Renal cortical epithelial cell (primary cell): Measurements from ENCODE around the gene FERMT1. TPM values are rescaled to one million over a fixed set of nuclear protein-coding genes. Genes with fewer than 3 reads are reported as not detected.
"Not testable (repeated sequence)": the region's sequence is repeated elsewhere in the genome, so short reads cannot be mapped to it uniquely, and the experiment has no call there.

Experiments used
- DNase-seq: peaks from one replicate; pipeline ENCODE4 v3.0.0-alpha.2; 2011; ENCODE audit warnings: low read depth
- total RNA-seq: library from RNA; depleted of rRNA; stranded (reverse); fragments of >200 nt; gene quantifications from 2 replicates; pipeline ENCODE4 v1.2.3, GENCODE V29; 2014

The FERMT1 gene
- total RNA-seq, 1 donor from 2014 or later, result 6.6 TPM

- DNase-seq, result no peak
Observed at GRCh38 chr20:6040958-6041807, 81.6 kb downstream of the FERMT1 start.

DNA sequence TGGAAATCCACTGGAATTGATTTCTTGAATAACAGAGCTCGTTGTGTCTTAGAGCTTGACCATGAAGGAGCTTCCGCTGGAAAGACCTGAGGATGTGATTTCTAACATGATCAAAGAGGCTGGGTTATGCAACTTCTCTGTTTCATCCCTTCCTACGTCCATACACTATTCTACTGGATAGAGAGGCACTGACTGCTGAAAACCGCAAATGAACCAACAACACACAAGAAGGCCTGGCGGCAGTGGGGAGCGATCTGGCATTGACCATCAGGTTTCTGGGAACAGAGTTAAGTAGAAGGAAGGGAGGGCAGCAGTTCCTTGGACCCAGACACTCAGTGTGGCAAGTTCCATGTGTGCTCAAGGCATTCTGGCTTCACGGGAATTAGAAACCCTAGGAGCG is 82.3 kb downstream of the FERMT1 start:
- no peak for DNase-seq

DNA sequence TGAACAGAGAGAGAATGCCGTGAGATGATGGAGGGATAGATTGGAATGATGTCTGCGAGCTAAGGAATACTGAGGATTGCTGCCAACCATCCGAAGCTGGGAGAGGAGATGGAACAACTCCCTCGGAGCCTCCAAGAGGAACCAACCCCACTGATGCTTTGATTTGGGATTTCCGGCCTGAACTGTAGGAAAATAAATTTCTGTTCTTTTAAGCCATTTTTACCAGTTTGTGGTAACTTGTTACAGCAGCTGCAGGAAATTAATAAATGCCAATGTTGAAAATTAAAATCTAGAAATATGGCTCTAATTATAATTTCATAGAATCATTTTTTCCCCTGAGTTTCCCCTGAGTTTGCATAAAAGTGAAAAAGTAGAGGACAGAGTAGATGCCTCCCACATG is 83.1 kb downstream of the FERMT1 start:
- no peak for DNase-seq

DNA sequence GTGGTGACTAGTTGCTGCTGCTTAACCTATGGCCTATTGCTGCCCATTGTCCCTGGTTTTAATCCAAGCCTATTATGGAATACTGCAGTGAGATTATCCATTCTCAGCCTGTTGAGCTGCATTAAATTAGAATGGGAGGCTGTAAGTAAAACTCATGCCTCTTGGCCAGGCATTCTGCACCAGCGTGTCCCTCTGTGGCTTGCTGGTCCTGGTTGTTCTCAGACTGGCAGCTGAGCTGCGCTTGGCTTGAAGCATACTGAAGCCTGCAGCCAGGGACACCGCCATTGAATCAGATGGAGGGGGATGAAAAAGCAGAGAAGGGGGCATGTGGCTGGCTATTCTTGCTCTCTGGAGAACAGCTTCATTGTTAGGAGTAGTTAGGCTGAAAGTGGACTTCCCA is 84.6 kb downstream of the FERMT1 start:
- DNase-seq, result no peak

GRCh38 chr20:6037082-6037481 is 85.7 kb downstream of the FERMT1 start:
- no peak for DNase-seq

- peak; percentile 11 for DNase-seq
Observed at GRCh38 chr20:6036213-6036612, 86.6 kb downstream of the FERMT1 start.

GRCh38 chr20:6034134-6034969 is 88.5 kb downstream of the FERMT1 start:
- peak; percentile 15 for DNase-seq

GRCh38 chr20:6032907-6033306 is 89.9 kb downstream of the FERMT1 start:
- DNase-seq, result not testable (repeated sequence)

GRCh38 chr20:6030453-6031080 is 92.3 kb downstream of the FERMT1 start:
- DNase-seq, result no peak

DNA sequence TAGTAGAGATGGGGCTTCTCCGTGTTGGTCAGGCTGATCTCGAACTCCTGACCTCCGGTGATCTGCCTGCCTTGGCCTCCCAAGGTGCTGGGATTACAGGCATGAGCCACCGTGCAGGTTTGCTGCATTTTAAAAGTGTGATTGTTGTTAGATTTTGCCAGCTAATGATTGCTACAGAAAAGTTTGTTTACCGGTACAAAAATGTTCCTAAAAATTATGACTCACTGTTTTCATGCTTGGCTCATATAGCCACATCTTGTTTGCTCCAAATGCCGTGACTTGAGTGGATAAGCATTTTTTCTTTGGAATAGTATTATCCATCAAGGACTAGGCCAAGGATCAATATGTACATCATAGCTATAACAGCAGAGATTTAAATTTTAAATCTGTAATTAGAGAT is 93.3 kb downstream of the FERMT1 start:
- no peak for DNase-seq

DNA sequence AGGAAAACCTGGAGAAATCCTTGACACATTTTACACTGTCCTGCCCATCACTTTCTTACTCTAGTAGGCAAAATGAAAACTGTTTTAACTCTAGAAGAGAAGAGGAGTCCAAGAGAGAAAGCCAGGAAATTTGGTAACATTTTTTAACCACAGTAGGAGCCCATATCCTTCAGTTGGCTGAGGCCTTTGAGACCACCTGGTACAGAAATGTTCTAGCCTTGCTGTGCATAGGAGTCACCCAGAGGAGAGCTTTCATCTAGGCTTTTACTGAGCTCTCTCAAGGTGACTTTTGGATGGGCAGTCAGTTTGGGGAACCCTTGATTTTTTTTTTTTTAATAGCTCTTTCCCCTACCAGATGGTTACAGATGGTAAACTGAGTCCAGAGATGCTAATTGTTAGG is 94.0 kb downstream of the FERMT1 start:
- no peak for DNase-seq

DNA sequence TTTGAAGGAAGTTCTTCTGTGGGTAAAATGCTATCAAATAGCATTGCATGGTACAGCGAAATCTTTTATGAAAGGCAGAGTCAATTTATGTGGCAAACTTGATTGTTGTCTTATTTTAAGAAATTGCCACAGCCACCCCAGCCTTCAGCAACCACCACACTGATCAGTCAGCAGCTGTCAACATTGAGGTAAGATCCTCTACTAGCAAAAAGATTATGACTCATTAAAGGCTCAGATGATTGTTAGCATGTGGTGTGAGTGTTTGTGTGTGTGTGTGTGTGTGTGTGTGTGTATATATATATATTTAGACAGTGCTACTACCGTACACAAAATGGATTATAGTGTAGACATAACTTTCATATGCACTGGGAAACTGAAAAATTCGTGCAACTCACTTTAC is 96.8 kb downstream of the FERMT1 start:
- DNase-seq, result no peak

Other genes starting within 250 kb of the FERMT1 start
- gene CHGB, start 211.5 kb downstream of the FERMT1 start, total RNA-seq, result 0.17 and 1.6 TPM in 2 replicates
- gene TRMT6, start 172.5 kb downstream of the FERMT1 start, total RNA-seq, result 15.1 and 18.8 TPM in 2 replicates
- 10.4 and 10.9 TPM in 2 replicates for gene MCM8, start 172.4 kb downstream of the FERMT1 start, total RNA-seq
- gene CRLS1, start 116.9 kb downstream of the FERMT1 start, total RNA-seq, result 62.3 and 84.2 TPM in 2 replicates
- 81.4 and 113 TPM in 2 replicates for gene LRRN4, start 69.0 kb downstream of the FERMT1 start, total RNA-seq